GM12878 (cell line): ENCODE measurements around the gene COL1A2. TPM values are rescaled to one million over a fixed set of nuclear protein-coding genes. Genes with fewer than 3 reads are reported as not detected.

Experiments
- ATAC-seq: fragments of 200-7000 bp; cut with Tn5 transposase; 3 replicates; pipeline ENCODE4 v1.9.1; 2020; ENCODE audit warnings: mild to moderate bottlenecking, moderate library complexity
- BruUV-seq: library from RNA; stranded (reverse); fragments of 400-500 nt; replicated peaks from 2 replicates; lab custom pipeline; 2021; lab: Mats Ljungman, UMichigan
- CTCF ChIA-PET: fragments of 300-600 bp; sonication (Branson Sonifier 250); formaldehyde crosslinking; extraction: SDS; loops from one replicate; lab custom pipeline; 2021; ENCODE audit warnings: inconsistent platforms; lab: Yijun Ruan, JAX
- POLR2A ChIA-PET: fragments of 350-600 bp; formaldehyde crosslinking; extraction: SDS; loops from one replicate; lab custom pipeline; 2021; ENCODE audit warnings: inconsistent platforms; lab: Charles Lee
- RAD21 ChIA-PET: fragments of 300-600 bp; sonication (Branson Sonifier 250); formaldehyde crosslinking; loops from one replicate; lab custom pipeline; 2023; ENCODE audit warnings: antibody characterized with exemption; ENCODE audit not compliant: unreplicated experiment; lab: Charles Lee
- SMC1A ChIA-PET: fragments of 300-600 bp; sonication (Branson Sonifier 250); formaldehyde crosslinking; loops from one replicate; lab custom pipeline; 2023; ENCODE audit not compliant: unreplicated experiment, uncharacterized antibody; lab: Charles Lee
- DNase-seq: peaks from one replicate; pipeline ENCODE4 v3.0.0-alpha.2; 2011; ENCODE audit warnings: low read depth, low spot score
- FAIRE-seq: peaks from 3 replicates; lab custom pipeline; 2011; peaks lifted over from hg19 to GRCh38; lab: Jason Lieb, UNC
- H2AFZ ChIP-seq: 2 replicates; pipeline ENCODE4 v1.6.0; 2011; ENCODE audit warnings: low read depth, low read length, control low read depth; ENCODE audit not compliant: control insufficient read depth
- H3K27ac ChIP-seq: 2 replicates; pipeline ENCODE4 v1.5.1; 2011; ENCODE audit warnings: control low read depth; ENCODE audit not compliant: control insufficient read depth, insufficient read depth
- H3K27me3 ChIP-seq, 2 experiments: replicated peaks in 1 of 2; 2 replicates each; pipeline versions ENCODE4 v1.6.0 to v1.6.1; 2011; ENCODE audit warnings: low read length in 1 of 2; ENCODE audit not compliant: control insufficient read depth in 2 of 2, insufficient read depth in 2 of 2
- H3K36me3 ChIP-seq, 2 experiments: 2 replicates each; pipeline ENCODE4 v1.5.1; 2011; ENCODE audit warnings: low read length in 1 of 2; ENCODE audit not compliant: control insufficient read depth in 2 of 2, insufficient read depth in 2 of 2
- H3K4me1 ChIP-seq: 2 replicates; pipeline ENCODE4 v1.6.1; 2011; ENCODE audit warnings: mild to moderate bottlenecking, low read length, moderate library complexity, mixed read lengths; ENCODE audit not compliant: control insufficient read depth, insufficient read depth
- H3K4me2 ChIP-seq: 2 replicates; pipeline ENCODE4 v1.6.0; 2011; ENCODE audit warnings: control low read depth; ENCODE audit not compliant: control insufficient read depth, insufficient read depth
- H3K4me3 ChIP-seq: fragments of 200-600 bp; sonication (generic); 2 replicates; pipeline ENCODE4 v1.5.1; 2016
- H3K79me2 ChIP-seq: 2 replicates; pipeline ENCODE4 v1.6.0; 2011; ENCODE audit warnings: low read length; ENCODE audit not compliant: control insufficient read depth, insufficient read depth
- H3K9ac ChIP-seq: 2 replicates; pipeline ENCODE4 v1.8.0; 2011; ENCODE audit warnings: low read length, control low read depth, mixed read lengths; ENCODE audit not compliant: control insufficient read depth, insufficient read depth
- H3K9me3 ChIP-seq: replicated peaks from 3 replicates; pipeline ENCODE4 v1.5.1; 2011; ENCODE audit warnings: mild to moderate bottlenecking, low read length; ENCODE audit not compliant: control insufficient read depth, insufficient read depth
- H4K20me1 ChIP-seq: 2 replicates; pipeline ENCODE4 v1.6.0; 2011; ENCODE audit not compliant: control insufficient read depth, insufficient read depth
- BMI1 ChIP-seq: fragments of 450-650 bp; IDR thresholded peaks from 2 replicates; pipeline ENCODE4 v1.6.1; 2016; ENCODE audit warnings: mild to moderate bottlenecking, moderate library complexity, borderline replicate concordance
- CBX3 ChIP-seq: fragments of 200-600 bp; sonication (generic); IDR thresholded peaks from 2 replicates; pipeline ENCODE4 v1.6.1; 2016; ENCODE audit warnings: low read depth, borderline replicate concordance
- CEBPB ChIP-seq, 2 experiments: fragments of 150-350 bp in 1 of 2; IDR thresholded peaks; 2 replicates each; pipeline ENCODE4 v1.6.1; 2012 to 2014; ENCODE audit warnings: low read depth in 2 of 2, low read length in 2 of 2, borderline replicate concordance in 1 of 2, inconsistent platforms in 1 of 2
- CHD1 ChIP-seq: IDR thresholded peaks from 2 replicates; pipeline ENCODE4 v1.6.1; 2012; ENCODE audit warnings: low read depth, low read length, improper control_type of control experiment
- JUND ChIP-seq: IDR thresholded peaks from 2 replicates; pipeline ENCODE4 v1.6.1; 2012; ENCODE audit warnings: low read depth, mild to moderate bottlenecking, low read length, improper control_type of control experiment, moderate library complexity
- MYC ChIP-seq: IDR thresholded peaks from 2 replicates; pipeline ENCODE4 v1.6.1; 2011; ENCODE audit warnings: mild to moderate bottlenecking, low read length, moderate library complexity, inconsistent platforms; ENCODE audit not compliant: insufficient read depth, insufficient replicate concordance, insufficient read length, severe bottlenecking
- NFIC ChIP-seq: IDR thresholded peaks from 2 replicates; pipeline ENCODE4 v1.6.1; 2012; ENCODE audit warnings: low read depth, mild to moderate bottlenecking, inconsistent platforms, low read length, moderate library complexity
- NRF1 ChIP-seq: conservative IDR thresholded peaks from 2 replicates; pipeline ENCODE4 v1.6.1; 2011; ENCODE audit warnings: mild to moderate bottlenecking, low read depth, low read length, improper control_type of control experiment
- ZNF274 ChIP-seq: IDR thresholded peaks from one replicate; pipeline ENCODE4 v1.8.0; 2011; ENCODE audit not compliant: insufficient read length, insufficient read depth
- ZNF384 ChIP-seq: IDR thresholded peaks from 2 replicates; pipeline ENCODE4 v1.6.1; 2012; ENCODE audit warnings: low read depth, mild to moderate bottlenecking, low read length, improper control_type of control experiment, borderline replicate concordance
- ZNF687 ChIP-seq: fragments of 450-650 bp; IDR thresholded peaks from 2 replicates; pipeline ENCODE4 v1.6.1; 2017; ENCODE audit warnings: mild to moderate bottlenecking, moderate library complexity
- WGBS: methylation state at CpG from one replicate; pipeline ENCODE4 v1.1.6; 2016; ENCODE audit warnings: low lambda C conversion rate; ENCODE audit not compliant: insufficient replicate concordance, insufficient coverage; ENCODE audit errors: missing lambda C conversion rate; 5-methylcytosine and 5-hydroxymethylcytosine counted together
- in situ Hi-C: fragments of 300-500 bp; cut with MboI; formaldehyde crosslinking; loops from 9 replicates; pipeline ENCODE4 v1.14.3; 2018; ENCODE audit warnings: mixed read lengths
- intact Hi-C: fragments of 100-400 bp; cut with micrococcal nuclease; formaldehyde crosslinking; loops from one replicate; pipeline ENCODE4 v1.14.2; 2022; ENCODE audit not compliant: unreplicated experiment
- polyA plus RNA-seq, 11 experiments: library from polyadenylated mRNA; depleted of rRNA in 4 of 11; unstranded in 6 of 11; stranded (reverse) in 5 of 11; fragments of >200 nt; fragmentation: Nextera tagmentation in 4 of 11; fragmentation: Illumina TruSeq in 1 of 11; extraction: Ambion mirVana in 4 of 11; extraction: Trizol in 1 of 11; gene quantifications; 1 replicate in 1 of 11; 2 replicates in 10 of 11; pipeline versions ENCODE4 v1.2.1 to v1.2.3, GENCODE V29; 2011 to 2016; ENCODE audit warnings: inconsistent platforms in 2 of 11, missing spikeins in 2 of 11, low read depth in 1 of 11
- total RNA-seq, 4 experiments: library from RNA; depleted of rRNA in 3 of 4; stranded (reverse); fragments of >200 nt in 3 of 4; fragmentation: Illumina TruSeq in 1 of 4; extraction: Trizol in 1 of 4; gene quantifications; 2 replicates each; pipeline versions ENCODE4 v1.2.1 to v1.2.3, GENCODE V29; 2013 to 2021

The COL1A2 gene
- total and polyA plus RNA-seq, 10 of the 15 experiments (the other 5 are each of a cell fraction or from before 2014, with no cell fraction given), result 0.03 to 2.5 (median 0.76) TPM; not detected in 4

- RAD21 ChIA-PET, result no interaction called here
- Histone ChIP-seq H3K79me2 (no peaks in the 10 kb centered on the region), H3K36me3 (no peaks in the 10 kb centered on the region), H3K4me3 (no peak overlapping the region), H3K4me1 (no peaks in the 10 kb centered on the region), H4K20me1 (no peaks in the 10 kb centered on the region), H3K4me2 (no peak overlapping the region), H3K27ac (no peak overlapping the region), H3K9ac (no peak overlapping the region), H3K27me3 (no peaks in the 10 kb centered on the region), H2AFZ (no peak overlapping the region), H3K9me3 (no peaks in the 10 kb centered on the region)
- no TSS peak for BruUV-seq
- 49% methylated on average over 4 of the region's 4 CpGs for WGBS
- SMC1A ChIA-PET, result no interaction called here
- POLR2A ChIA-PET, result no interaction called here
- CTCF ChIA-PET, result no interaction called here
- FAIRE-seq (no peak), DNase-seq (no peak), ATAC-seq (no peak)
- in situ Hi-C loops (no loop called here), intact Hi-C loops (no loop called here)
- TF ChIP-seq CEBPB (IDR thresholded peaks at IDR 0.05; ENCODE audit: borderline replicate concordance in 1 of 2, low read depth in 2 of 2, low read length in 2 of 2), result no peak
- no peak for TF ChIP-seq CBX3
- no peak for TF ChIP-seq CHD1
- TF ChIP-seq ZNF687, result no peak
- TF ChIP-seq MYC, result no peak
- TF ChIP-seq BMI1, result no peak
- TF ChIP-seq JUND, result no peak
- TF ChIP-seq NRF1, result no peak
- TF ChIP-seq ZNF384, result no peak
- TF ChIP-seq NFIC, result no peak
- TF ChIP-seq ZNF274, result no peak
These were observed 10.4 kb upstream of the COL1A2 start for GRCh38 chr7:94384315-94384714.
